WI38 (cell line): ENCODE measurements around the gene SORL1.

Source experiments
- H3K4me3 ChIP-seq: 2 replicates; pipeline ENCODE4 v1.5.1; 2011; ENCODE audit warnings: low read depth, mild to moderate bottlenecking, control low read depth, low read length
- TF ChIP-seq, protein P1 (sequence below): IDR thresholded peaks from 2 replicates; pipeline ENCODE4 v1.5.1; 2012; ENCODE audit warnings: low read depth, mild to moderate bottlenecking, control low read depth, low read length

SORL1 gene

DNA sequence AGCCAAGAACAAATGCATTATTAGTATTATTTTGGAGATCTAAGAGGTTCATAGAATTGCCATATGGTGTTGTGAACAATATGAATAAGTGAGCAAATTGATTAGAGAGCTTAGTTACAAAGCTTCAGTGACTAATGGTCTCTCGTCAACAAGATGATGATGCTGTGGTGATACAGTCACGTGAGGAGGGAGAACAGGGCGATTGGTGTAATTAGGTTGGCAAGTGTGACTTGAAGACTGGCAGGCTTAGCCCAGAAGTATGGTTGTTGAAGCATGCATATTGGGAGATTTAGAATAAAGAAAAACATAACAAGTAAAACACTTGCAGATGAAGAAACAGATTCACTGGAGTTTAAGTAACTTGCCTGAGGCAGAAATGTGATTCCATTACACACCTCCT lies 101.3 kb downstream of the SORL1 start:
- no peak overlapping the region for H3K4me3 ChIP-seq
- TF ChIP-seq, protein P1, sequence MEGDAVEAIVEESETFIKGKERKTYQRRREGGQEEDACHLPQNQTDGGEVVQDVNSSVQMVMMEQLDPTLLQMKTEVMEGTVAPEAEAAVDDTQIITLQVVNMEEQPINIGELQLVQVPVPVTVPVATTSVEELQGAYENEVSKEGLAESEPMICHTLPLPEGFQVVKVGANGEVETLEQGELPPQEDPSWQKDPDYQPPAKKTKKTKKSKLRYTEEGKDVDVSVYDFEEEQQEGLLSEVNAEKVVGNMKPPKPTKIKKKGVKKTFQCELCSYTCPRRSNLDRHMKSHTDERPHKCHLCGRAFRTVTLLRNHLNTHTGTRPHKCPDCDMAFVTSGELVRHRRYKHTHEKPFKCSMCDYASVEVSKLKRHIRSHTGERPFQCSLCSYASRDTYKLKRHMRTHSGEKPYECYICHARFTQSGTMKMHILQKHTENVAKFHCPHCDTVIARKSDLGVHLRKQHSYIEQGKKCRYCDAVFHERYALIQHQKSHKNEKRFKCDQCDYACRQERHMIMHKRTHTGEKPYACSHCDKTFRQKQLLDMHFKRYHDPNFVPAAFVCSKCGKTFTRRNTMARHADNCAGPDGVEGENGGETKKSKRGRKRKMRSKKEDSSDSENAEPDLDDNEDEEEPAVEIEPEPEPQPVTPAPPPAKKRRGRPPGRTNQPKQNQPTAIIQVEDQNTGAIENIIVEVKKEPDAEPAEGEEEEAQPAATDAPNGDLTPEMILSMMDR, result no peak

DNA sequence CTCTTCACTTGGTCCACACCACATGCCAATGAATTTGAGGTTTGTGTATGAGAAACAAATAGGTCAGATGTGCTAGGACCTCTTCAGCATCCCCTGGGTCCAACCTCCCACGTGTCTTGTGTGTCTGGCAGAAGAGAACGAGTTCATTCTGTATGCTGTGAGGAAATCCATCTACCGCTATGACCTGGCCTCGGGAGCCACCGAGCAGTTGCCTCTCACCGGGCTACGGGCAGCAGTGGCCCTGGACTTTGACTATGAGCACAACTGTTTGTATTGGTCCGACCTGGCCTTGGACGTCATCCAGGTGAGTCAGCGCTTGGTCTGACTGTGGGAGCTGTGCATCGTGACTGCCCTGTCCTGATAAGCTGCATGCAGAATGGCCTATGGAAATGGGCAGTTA lies 101.7 kb downstream of the SORL1 start:
- no peak overlapping the region for H3K4me3 ChIP-seq

DNA sequence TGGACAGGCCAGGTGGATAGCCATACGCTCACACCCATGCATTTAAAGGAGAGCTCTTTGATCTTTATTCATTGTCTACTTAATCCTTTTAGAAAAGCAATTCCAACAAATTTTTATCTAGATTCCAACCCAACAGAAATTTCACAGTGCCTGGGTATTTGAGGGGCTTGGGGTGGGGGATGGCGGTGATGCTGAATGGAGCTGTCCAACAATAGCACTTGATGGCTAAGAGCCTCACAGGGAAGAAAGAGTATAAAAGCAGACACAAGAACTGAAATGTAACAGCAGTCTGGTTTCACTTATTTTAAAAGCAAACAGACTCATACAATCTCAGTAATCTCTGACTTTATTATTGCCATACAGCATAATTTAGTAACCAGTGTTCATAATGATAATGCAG lies 102.4 kb downstream of the SORL1 start:
- TF ChIP-seq, protein P1, result no peak
- H3K4me3 ChIP-seq, result no peak overlapping the region

More for the DNA sequence above, 101.7 kb downstream of the SORL1 start:
- TF ChIP-seq, protein P1, result no peak

DNA sequence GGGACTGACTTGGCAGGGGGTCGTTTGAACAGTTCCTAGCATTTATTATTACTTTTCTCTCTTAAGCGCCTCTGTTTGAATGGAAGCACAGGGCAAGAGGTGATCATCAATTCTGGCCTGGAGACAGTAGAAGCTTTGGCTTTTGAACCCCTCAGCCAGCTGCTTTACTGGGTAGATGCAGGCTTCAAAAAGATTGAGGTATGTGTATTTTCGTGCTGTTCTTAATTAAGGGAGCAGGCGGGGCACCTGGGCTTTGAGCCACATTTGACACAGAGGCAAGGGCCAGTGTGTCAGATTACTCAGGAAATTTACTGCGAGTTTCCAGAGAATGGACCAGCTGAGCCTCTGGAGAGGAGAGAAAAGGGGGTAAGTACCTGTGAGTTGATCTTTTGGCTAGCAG lies 103.0 kb downstream of the SORL1 start:
- TF ChIP-seq, protein P1, result no peak
- no peak overlapping the region for H3K4me3 ChIP-seq

DNA sequence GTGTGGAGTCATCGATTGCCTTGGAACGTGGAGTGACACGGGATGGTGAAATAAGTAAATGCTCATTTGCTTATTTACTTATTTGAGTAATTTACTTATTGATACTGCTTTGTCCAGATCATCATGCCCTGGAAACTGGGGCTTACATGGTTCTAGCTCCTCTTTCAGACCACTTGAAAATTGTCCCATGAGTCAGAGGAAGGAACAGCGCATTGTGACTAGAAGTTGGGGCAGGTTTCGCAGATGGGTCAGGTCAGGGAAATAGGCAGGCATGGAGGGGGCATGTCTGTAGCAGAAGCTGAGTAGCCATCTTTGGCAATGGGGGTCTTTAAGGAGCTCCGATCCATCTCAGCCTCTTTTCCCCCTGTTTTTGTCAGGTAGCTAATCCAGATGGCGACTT lies 104.8 kb downstream of the SORL1 start:
- H3K4me3 ChIP-seq, result no peak overlapping the region
- TF ChIP-seq, protein P1, result no peak

DNA sequence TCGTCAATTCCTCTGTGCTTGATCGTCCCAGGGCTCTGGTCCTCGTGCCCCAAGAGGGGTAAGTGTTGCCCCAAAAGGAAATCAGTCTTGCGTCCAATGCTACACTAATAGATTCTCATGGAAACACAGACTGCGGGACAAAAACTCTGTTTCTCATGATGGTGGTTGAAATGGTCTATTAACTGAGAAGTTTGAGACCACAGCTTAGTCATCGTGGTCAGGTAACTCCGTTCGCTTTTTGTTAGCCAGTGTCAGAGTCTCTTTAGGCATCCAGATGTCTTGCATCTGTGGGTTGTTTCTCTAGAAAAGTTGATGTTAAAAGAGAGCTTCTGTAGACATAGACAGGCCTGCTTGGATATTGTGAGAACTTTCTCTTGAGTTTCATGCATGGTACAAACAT lies 105.2 kb downstream of the SORL1 start:
- H3K4me3 ChIP-seq, result no peak overlapping the region
- TF ChIP-seq, protein P1, result no peak

DNA sequence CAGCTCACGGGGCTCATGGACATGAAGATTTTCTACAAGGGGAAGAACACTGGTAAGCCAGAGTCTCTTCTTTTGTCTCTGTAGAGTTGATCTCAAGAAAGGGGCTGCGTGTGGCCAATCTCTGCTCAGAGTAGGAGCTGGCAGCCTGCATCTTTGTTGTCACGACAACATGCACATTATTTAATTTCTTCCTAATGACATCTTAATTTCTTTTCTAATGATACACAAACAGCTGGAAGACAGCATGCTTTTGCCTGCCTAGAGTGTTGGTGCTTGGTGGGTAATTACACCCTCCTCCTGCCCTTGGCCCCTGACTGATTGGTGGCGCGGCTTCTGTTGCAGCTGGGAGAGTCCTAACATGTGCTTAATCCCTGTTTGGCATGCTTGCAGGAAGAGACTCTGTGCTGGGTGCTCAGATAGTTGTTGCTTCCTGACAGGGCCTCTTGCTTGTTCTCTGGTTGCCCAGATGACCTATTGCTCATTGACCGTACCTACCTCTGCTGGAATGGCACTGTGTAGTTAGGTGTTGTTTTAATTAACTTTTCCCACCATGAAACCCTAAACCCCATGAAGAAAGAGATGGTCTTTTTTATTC lies 107.6 kb downstream of the SORL1 start:
- TF ChIP-seq, protein P1, result no peak
- no peak overlapping the region for H3K4me3 ChIP-seq
